GM19240 (cell line): ENCODE measurements around the gene GTF2H3.

ENCODE experiments used
- DNase-seq: peaks from one replicate; pipeline ENCODE4 v3.0.0; 2011; ENCODE audit warnings: low spot score; ENCODE audit not compliant: insufficient read length

The GTF2H3 gene

DNA sequence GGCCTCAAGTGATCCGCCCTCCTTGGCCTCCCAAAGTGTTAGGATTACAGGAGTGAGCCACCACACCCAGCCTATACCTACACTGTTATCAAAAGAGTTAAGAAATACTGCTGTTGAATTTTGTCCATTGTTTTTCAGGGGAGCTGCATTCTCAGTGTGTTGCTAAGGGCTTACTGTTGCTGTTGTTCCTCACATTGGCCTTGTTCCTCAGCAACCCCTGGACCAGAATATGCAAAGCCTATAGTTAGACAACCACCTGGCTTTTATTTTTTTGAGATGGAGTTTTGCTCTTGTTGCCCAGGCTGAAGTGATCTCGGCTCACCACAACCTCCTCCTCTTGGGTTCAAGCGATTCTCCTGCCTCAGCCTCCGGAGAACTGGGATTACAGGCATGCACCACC is 73.8 kb downstream of the GTF2H3 start:
- DNase-seq = no peak
